Stimulated activated CD4-positive, alpha-beta T cell treated with anti-CD3 and anti-CD28 coated beads, Interleukin-12 subunit alpha, Interleukin-12 subunit beta, amount 100 ng/mL, for 48 hours (primary cell): ENCODE results near the gene LSM10.

ENCODE experiments used
- DNase-seq, 3 donors: peaks; one replicate each; pipeline ENCODE4 v3.0.0-alpha.2; 2020; ENCODE audit warnings: low read depth in 2 of 3, low spot score in 1 of 3

LSM10 gene

DNA sequence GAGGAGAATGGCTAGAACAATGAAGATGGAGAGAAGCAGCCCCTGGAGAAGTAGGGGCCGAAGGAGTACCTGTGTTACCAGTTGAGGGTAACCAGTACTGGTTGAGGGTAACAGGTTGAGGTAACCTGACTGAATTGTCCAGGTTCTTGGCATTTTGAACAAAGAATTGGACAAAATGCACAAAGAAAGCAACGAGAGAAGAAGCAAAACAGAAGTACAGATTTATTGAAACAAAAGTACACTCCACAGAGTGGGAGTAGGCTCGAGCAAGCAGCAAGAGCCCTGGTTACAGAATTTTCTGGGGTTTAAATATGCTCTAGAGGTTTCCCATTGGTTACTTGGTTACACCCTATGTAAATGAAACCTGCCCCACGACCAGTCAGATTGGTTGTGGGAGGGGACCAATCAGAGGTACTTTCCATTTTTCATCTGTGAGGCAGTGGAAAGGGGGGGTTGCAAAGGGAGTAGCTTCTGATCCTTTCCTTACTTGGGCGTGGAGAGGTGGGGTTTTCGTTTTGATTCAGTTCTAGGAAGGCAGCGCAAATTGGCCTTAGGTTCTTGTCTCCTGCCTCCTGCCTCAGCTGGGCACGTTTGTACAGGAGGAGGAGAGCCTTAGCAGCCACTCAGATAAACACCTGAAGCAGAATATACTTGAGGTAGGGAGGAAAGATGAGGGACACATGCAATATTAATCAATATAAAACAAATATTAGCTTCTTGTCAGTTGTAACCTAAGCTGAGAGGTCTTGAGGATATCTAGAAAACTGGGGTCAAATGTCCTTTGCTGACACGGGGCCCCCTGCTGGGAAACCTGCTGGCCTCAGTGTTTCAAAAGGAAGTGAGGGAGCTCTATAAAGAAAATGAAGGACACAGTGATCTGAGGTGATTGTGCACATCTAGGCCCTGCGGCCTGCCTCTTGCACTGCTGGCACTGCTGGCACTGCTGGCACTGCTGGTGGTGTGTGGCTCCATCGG lies 14.3 kb upstream of the LSM10 start:
- peak; percentile 38 to 52 (median 39) for DNase-seq

DNA sequence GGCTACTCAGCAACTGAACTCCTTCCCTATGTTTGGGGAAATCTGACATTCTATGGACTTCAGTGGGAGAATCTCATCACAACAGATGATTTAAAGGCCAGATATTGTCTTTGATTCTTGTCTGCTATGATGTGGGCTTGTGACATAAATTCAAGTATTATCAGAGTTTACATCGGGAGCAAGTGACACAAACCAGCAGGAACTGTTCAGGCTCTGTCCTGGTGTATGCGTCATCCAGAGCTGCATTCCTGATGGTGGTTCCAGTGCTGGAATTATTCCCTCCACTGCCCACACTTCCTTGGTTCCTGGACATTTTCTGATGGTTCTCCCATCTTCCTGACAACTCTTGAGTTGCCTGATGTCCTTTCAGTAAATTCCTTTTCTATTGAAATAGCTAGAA lies 10.8 kb upstream of the LSM10 start:
- no peak for DNase-seq

DNA sequence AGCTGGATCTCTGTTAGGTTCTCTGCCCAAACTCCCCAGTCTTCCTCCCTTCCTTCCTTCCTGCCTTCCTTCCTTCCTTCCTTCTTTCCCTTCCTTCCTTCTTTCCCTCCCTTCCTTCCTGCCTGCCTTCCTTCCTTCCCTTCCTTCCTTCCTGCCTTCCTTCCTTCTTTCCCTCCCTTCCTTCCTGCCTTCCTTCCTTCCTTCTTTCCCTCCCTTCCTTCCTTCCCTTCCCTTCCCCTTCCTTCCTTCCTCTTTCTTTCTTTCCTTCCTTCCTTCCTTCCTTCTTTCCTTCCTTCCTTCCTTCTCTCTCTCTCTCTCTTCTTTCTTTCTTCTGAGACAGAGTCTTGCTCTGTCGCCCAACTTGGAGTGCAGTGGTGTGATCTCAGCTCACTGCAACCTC lies 8.7 kb upstream of the LSM10 start:
- no peak for DNase-seq

DNA sequence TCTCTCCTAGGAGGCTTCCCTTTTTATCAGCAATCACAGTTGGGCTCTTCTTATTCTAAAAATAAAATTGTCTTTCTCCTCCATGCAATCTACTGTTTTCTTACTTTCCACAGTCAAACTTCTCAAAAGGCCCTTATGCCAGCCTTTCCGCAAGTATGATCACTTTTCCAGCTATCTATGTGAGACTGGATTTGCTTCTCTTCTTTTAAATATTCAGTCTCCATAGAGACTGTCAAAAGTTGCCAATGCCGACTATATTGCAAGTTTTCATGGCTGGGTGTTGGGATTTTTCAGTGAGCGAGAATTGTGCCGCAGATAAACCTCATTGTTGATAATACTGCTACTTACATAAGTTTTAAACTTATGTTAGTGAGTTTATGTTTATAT lies 4.8 kb upstream of the LSM10 start:
- DNase-seq, result no peak

DNA sequence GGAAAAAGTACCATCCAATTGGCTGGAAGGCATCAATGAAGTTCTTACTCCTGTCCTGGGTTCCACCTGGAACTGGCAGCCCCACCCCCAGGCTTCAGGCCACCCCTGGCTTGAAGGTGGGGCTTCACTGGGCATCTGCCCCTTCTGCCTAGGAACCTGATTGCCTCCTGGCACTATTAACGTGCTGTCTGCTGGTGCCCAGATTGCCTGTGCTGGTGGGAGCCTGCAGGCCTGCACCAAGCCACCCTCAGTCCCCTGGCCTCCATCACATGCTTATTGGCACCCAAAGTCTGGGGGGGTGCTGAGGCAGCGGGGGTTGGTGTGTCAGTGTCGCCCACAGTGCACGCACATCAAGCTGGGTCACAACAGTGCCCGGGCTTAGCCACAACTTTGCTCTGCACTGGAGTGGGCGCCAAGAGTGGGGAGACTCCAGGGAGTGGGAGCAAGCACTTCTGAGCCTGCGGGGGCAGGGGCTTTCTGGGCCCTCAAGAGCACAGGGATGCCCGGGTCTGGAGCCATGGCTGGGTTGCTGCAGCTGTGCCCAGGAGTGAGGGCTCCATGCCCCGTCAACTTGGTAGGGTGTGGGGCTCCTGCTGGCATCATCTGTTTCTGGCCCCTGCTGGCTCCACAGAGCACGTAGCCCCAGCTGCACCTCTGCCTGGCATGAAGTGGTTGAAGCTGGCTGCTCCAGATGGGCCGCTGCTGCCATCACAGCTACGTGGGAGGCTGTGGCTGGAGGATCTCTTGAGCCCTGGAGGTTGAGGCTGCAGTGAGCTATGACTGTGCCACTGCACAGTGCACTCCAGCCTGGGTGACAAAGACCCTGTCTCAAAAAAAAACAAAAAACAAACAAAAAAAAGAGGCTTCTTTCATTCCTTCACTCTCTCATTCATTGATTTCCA lies 4.1 kb upstream of the LSM10 start:
- no peak for DNase-seq

DNA sequence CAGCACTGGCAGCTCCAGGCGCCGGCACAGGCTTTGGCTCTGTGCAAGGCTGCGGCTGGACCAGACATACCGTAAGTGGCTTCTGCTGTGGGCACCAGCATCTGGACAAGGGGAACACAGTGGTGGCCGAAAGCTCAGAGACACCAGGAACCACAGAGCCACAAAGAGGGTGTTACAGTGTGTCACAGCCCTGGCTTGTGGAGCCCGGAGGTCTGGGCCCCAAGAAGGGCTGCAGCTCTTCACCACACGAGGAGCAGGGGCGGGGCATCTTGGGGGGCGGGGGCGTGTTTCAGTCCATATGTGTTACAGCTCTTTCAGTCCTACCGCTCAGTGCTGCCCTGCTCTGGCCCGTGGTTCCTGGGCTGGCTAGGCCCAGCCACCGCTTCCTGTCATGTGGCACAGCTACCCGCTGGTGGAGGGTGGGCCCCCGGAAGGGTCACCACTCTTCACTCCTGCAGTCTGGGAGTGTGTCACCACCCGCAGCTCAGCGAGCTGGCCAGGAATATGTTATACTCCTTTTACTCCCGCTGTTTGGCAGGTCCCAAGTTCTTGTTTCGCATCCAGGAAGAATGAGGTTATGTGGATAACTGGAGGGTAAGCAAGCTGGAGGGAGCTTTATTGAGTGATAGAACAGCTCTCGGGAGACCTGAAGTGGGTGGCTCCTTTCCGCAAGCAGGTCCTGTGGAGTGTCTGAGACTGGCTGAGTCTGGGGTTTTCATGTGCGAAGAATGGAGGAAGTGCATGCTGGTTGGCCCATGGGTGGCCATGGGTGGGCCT lies 3.3 kb upstream of the LSM10 start:
- DNase-seq, result peak in 1 of 3 donors; percentile 51

DNA sequence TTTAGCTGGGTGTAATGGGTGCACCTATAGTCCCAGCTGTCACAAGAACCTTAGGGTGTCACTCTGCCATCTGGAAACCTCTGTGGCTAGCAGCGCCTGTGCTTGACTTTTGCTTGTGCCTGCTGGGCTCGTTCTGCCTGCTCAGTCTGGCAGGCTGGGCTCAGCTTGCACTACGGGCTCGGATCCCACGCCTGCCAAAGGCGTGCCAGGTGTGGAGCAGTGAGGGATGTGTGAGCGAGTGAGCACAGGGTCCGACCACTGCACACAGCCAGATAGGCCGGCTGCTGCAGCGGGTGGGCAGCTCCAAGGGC lies 2.8 kb upstream of the LSM10 start:
- DNase-seq, result no peak

DNA sequence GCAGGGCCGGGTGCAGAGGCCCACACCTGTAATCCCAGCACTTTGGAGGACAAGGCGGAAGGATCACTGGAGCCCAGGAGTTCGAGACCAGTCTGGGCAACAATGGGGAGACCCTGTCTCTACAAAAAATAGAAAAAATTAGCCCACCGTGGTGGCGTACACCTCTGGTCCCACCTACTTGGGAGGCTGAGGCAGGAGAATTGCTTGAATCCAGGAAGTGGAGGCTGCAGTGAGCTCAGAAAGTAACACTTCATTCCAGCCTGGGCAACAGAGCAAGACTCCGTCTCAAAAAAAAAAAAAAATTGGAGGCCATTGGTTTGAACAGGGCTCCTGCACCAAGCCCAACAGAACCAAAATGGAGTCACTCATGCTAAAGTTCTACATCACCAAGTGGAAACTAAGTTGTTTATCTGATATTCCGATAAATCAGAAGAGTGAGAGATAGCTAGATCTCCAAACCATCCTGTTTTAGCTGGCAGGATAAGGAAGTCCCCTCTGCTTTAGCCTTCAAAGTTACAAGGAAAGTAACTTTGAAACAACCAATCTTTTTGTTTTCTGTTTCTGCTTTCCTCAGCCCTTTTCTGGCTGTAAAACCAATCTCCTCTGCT lies 766 bp upstream of the LSM10 start:
- DNase-seq, result no peak

DNA sequence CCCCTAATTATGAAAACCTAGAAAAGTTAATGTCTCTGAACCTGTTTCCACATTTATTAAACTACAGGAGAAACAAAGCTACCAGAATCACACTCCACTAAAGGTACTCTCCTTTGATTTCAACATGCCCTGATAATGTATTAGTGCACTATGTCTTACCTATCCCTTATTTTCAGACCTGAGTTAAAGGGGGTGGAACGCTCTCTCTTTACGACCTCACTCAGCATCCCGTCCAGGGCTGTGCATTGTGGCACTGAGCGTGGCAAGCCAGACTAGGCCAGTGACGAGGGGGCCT lies 678 bp downstream of the LSM10 start:
- DNase-seq, result no peak

DNA sequence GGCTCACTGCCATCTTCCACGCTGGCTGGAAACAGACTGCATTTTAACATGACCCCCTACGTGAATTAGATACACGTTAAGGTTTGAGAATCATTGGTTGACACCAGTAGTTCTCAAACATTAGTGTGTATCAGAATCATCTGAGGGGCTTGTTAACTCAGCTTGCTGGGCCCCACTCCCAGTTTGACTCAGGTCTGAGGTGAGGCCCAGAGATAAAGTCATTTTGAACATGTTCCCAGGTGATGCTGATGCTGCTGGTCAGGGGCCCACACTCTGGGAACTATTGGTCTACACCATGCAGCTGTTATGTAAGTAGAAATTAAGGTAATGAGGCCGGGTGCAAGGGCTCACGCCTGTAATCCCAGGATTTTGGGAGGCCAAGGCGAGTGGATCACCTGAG lies 1.3 kb downstream of the LSM10 start:
- no peak for DNase-seq

DNA sequence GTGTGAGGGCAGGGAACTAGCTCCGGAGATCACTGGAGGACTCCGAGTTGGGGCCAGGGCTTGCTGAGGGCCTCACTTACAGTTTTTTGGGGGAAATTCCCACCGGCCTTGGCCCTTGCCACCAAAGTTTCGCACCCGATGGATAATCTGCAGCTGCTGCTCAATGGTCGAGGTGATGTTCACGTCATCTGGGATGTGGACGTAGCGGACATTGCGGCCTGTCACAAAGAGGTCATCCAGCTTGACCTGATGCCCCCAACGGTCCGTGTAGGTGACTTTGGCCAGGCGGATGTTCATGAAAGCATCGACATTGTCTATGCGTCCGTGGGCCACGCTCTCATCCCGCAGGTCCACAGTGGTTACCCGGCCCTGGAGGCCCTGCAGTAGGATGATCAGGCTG lies 4.0 kb downstream of the LSM10 start:
- no peak for DNase-seq

DNA sequence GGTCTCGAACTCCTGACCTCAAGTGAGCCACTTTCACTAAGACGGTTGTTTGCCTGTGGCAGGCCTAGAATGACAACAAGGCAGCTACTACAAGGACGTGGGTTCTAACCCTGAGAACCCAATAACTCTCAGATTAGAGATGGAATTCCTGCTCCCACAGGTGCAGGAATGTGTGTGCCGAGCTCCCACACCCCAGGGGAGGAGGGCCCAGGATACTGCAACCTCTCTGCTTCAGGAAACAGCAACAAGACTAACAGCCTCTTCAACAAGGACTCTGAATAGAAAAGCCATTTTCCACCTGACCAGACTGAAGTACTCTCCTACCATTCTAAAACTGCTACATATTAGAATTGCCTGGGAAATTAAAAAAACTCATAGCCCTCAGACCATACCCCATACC lies 4.9 kb downstream of the LSM10 start:
- DNase-seq, result no peak

DNA sequence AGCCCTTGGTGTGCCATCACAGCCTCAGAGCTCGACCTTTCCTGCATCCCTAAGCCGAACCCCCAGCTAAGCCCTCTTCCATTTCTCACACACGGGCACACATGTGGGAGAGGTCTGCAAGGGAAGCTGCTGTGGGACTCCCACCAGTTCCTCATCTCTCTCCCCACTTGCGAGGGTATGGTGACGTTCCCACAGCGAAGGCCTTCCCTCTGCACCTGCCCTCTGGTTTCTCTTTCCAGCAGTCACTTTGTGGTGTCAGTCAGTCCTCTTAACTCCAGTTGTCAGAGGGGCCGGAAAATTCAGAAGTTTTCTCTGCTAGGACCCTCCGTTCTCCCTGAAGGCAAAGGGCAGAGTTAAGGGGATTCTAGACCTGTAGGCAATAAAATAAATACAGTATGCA lies 6.4 kb downstream of the LSM10 start:
- DNase-seq, result no peak

DNA sequence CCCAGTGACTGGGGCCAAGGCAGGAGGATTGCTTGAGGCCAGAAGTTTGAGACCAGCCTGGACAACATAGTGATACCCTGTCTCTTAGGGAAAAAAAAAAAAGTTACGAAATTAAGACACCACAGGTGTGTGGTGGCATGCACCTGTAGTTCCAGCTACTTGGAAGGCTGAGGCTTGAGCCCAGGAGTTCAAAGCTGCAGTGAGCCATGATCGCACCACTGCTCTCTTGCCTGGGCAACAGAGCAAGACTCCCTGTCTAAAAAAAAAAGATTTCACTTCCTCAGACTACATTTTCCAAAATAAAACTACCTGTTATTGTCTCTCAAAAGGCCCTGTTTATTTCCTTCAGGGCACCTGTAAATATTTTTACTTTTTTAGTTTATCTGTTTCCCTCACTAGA lies 7.3 kb downstream of the LSM10 start:
- no peak for DNase-seq

DNA sequence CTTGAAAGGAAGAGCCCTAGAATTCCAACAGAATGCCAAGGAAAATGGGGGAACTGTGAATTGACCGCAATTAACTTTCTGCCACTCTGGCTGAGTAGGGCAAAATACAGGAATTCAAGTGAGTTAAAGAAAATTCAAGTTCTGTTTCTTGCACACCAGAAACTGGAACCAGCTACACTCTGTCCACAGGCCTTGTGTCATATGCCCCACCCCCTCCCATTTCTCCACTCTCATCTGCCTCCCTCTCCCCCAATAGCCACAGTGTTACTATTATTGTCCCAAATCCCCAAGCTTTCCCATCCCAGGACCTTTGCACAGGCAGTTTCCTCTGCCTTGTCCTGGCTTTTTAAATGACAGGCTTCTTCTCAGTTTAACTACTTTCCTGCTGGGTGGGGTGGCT lies 7.7 kb downstream of the LSM10 start:
- no peak for DNase-seq

DNA sequence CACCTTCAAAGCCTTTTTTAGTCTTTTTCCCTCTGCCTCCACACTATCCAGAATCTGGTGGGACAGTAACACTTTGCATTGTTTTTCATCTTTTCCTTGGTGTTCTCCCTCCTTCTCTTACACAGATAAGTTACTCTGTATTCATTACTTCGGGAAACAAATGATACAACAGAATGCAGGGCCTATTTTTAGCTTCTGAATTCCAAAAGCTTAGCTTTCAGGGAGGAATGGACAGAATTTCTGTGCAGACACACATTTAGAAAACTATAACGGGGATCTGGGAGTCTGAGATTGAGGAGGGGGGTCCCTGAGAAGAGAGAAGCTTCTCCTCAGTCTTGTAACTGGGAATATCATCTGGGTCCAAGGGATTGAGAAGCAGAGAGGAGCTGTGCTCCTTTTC lies 8.4 kb downstream of the LSM10 start:
- no peak for DNase-seq

DNA sequence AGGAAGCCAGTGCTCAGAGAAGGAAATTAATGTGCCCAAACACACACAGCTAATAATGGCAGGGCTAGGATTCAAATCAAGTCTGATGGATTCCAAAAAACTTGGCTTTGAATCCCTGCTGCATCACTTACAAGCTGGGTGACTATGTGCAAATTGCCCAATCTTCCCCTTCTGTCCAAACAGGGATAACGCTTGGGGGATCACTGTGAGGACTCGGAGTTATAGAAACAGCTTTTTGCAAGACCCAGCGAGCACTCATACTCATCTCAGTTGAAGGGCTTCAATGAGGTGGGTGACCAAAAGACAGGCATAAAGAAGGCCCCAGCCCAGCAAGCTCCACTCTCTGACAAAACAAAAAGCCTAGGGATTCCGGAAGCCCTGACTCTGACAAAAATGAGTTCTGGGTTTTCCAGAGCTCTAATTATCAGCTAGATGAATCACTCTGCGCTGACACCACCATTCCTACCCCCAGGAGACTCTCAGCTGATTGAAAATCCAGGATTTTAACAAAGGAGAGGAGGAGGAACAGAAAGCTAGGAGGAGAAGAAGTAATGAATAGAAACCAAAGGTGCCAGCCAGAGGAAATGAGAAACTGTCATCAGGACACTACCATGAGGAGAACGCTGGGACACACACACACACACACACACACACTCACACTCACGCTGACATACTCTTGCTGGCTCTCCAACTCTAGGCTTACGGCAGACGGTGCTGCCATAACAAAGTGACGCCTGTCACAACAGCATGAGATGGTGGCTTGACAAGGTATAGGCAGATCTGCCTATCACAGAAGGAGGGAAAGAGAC lies 10.4 kb downstream of the LSM10 start:
- no peak for DNase-seq

DNA sequence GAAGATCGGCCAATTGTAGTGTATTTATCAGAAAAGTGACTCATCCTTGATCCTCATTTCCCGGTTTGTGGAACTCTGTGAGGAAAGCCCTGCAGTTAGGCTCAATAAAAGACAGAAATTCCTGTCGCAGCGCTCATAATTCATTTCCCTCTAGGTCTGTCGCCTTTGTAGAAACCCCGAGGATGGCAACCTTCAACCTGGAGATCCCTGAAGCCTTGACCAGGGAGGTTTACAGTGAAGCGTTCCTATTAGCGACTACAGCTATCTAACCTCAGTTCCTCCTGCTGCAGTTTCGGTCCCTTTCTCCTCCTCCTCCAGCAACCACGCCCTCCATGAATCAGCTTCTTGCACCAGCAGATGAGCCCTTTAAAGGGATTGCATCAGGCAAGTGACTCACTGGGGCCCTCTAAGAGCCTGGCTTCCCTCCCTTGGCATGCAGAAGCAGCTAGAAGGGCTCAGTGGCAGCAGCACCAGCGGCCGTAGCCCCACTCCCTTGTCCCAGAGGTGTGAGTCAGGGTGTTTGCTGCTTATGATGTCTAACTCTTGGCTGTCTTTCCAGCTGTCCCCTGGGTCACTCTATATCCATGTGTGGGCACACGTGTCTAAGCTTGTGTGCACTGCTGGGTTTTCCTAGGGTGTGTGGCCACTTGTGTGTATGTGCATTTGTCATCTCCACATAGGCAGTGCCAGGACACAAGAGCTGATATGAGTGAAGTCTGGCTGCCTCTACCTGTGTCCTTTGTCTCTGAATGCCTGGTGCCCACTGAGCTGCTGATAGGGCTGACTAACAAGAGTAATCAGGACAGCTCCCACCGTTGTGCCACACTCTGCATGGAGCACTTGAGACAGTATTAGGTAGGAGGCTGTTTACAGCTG lies 11.2 kb downstream of the LSM10 start:
- DNase-seq, result peak; percentile 86 to 92 (median 90)
